Measurements from ENCODE around the gene COL5A3.

- TF ChIP-seq RFX5 (IDR thresholded peaks at IDR 0.05; ENCODE audit: low read length) (no peak), POLR2AphosphoS5 (IDR thresholded peaks at IDR 0.05; ENCODE audit: low read depth, low read length) (no peak)
These were observed 10.0 kb downstream of the COL5A3 start for GRCh38 chr19:10000171-10000826.

All from SK-N-SH (cell line).